HEK293 (cell line): ENCODE measurements around the gene KCNK1.

Source experiments
- CTCF ChIA-PET: fragments of 350-600 bp; formaldehyde crosslinking; extraction: SDS; loops from one replicate; lab custom pipeline; 2021; ENCODE audit warnings: antibody characterized with exemption; lab: Yijun Ruan, JAX
- POLR2A ChIA-PET: fragments of 300-600 bp; formaldehyde crosslinking; extraction: SDS; loops from one replicate; lab custom pipeline; 2020; ENCODE audit warnings: antibody characterized with exemption, inconsistent platforms; lab: Yijun Ruan, JAX
- H3K27ac ChIP-seq: fragments of 200-500 bp; sonication (Bioruptor generic); 2 replicates; pipeline ENCODE4 v1.5.1; 2014; ENCODE audit warnings: low read depth, low read length, control low read depth, inconsistent platforms; ENCODE audit errors: extremely low read depth
- H3K36me3 ChIP-seq, 2 experiments: fragments of 200-500 bp in 1 of 2; sonication (Bioruptor generic) in 1 of 2; 1 replicate in 1 of 2; 2 replicates in 1 of 2; pipeline ENCODE4 v1.5.1; 2014 to 2017; ENCODE audit warnings: inconsistent platforms in 2 of 2, low read length in 2 of 2; ENCODE audit not compliant: control insufficient read depth in 2 of 2, insufficient read depth in 1 of 2
- H3K4me1 ChIP-seq: fragments of 200-500 bp; sonication (Bioruptor generic); 2 replicates; pipeline ENCODE4 v1.5.1; 2014; ENCODE audit warnings: mild to moderate bottlenecking, low read length, inconsistent platforms; ENCODE audit not compliant: control insufficient read depth, insufficient read depth
- H3K4me3 ChIP-seq: 2 replicates; pipeline ENCODE4 v1.5.1; 2011; ENCODE audit warnings: low read depth, mild to moderate bottlenecking, control low read depth, low read length, moderate library complexity
- H3K9me3 ChIP-seq: fragments of 200-500 bp; sonication (Bioruptor generic); 2 replicates; pipeline ENCODE4 v1.5.1; 2014; ENCODE audit warnings: low read depth, low read length, inconsistent platforms; ENCODE audit not compliant: control insufficient read depth, insufficient read depth
- OSR2 ChIP-seq: fragments of 450-650 bp; formaldehyde crosslinking; IDR thresholded peaks from 2 replicates; pipeline ENCODE4 v1.5.1; 2016; ENCODE audit warnings: missing biosample characterization, missing genetic modification characterization
- PRDM1 ChIP-seq: fragments of 450-650 bp; formaldehyde crosslinking; IDR thresholded peaks from 2 replicates; pipeline ENCODE4; 2016; ENCODE audit warnings: missing biosample characterization, missing genetic modification characterization
- SP2 ChIP-seq: fragments of 450-650 bp; formaldehyde crosslinking; IDR thresholded peaks from 2 replicates; pipeline ENCODE4 v1.5.1; 2016; ENCODE audit warnings: missing biosample characterization, missing genetic modification characterization
- TCF7L2 ChIP-seq: IDR thresholded peaks from 2 replicates; pipeline ENCODE4 v1.6.1; 2011; ENCODE audit warnings: low read depth, mild to moderate bottlenecking, inconsistent platforms, low read length, moderate library complexity, borderline replicate concordance
- WT1 ChIP-seq: fragments of 450-650 bp; formaldehyde crosslinking; IDR thresholded peaks from 2 replicates; pipeline ENCODE4 v1.5.1; 2016; ENCODE audit warnings: missing biosample characterization, missing genetic modification characterization
- ZBTB17 ChIP-seq: fragments of 450-650 bp; formaldehyde crosslinking; IDR thresholded peaks from 2 replicates; pipeline ENCODE4 v1.5.1; 2016; ENCODE audit warnings: missing biosample characterization, missing genetic modification characterization
- ZEB2 ChIP-seq: fragments of 450-650 bp; formaldehyde crosslinking; IDR thresholded peaks from 2 replicates; pipeline ENCODE4 v1.5.1; 2016; ENCODE audit warnings: missing biosample characterization, missing genetic modification characterization
- ZFP3 ChIP-seq: fragments of 450-650 bp; formaldehyde crosslinking; IDR thresholded peaks from 2 replicates; pipeline ENCODE4 v1.5.1; 2016; ENCODE audit warnings: low read depth, missing biosample characterization, missing genetic modification characterization
- ZFP69B ChIP-seq: fragments of 450-650 bp; formaldehyde crosslinking; IDR thresholded peaks from 2 replicates; pipeline ENCODE4 v1.5.1; 2016; ENCODE audit warnings: missing biosample characterization, missing genetic modification characterization
- ZNF138 ChIP-seq: fragments of 450-650 bp; formaldehyde crosslinking; IDR thresholded peaks from 2 replicates; pipeline ENCODE4 v1.5.1; 2016; ENCODE audit warnings: missing biosample characterization, missing genetic modification characterization, borderline replicate concordance
- ZNF202 ChIP-seq: fragments of 450-650 bp; formaldehyde crosslinking; IDR thresholded peaks from 2 replicates; pipeline ENCODE4 v1.5.1; 2016; ENCODE audit warnings: missing biosample characterization, missing genetic modification characterization, borderline replicate concordance
- ZNF302 ChIP-seq: fragments of 450-650 bp; formaldehyde crosslinking; IDR thresholded peaks from 2 replicates; pipeline ENCODE4 v1.5.1; 2016; ENCODE audit warnings: missing biosample characterization, missing genetic modification characterization, low read depth
- ZNF366 ChIP-seq: fragments of 450-650 bp; formaldehyde crosslinking; conservative IDR thresholded peaks from 2 replicates; pipeline ENCODE4 v1.5.1; 2016; ENCODE audit warnings: missing biosample characterization, missing genetic modification characterization
- ZNF394 ChIP-seq: fragments of 450-650 bp; formaldehyde crosslinking; IDR thresholded peaks from 2 replicates; pipeline ENCODE4 v1.5.1; 2016; ENCODE audit warnings: missing biosample characterization, missing genetic modification characterization, mild to moderate bottlenecking, moderate library complexity, borderline replicate concordance
- ZNF529 ChIP-seq: fragments of 450-650 bp; formaldehyde crosslinking; IDR thresholded peaks from 2 replicates; pipeline ENCODE4 v1.5.1; 2017; ENCODE audit warnings: missing genetic modification characterization, missing biosample characterization; ENCODE audit not compliant: insufficient replicate concordance
- ZNF654 ChIP-seq: fragments of 450-650 bp; formaldehyde crosslinking; IDR thresholded peaks from 2 replicates; pipeline ENCODE4 v1.5.1; 2016; ENCODE audit warnings: low read depth, missing biosample characterization, missing genetic modification characterization
- ZNF843 ChIP-seq: fragments of 450-650 bp; formaldehyde crosslinking; IDR thresholded peaks from 2 replicates; pipeline ENCODE4 v1.5.1; 2016; ENCODE audit warnings: missing biosample characterization, missing genetic modification characterization
- ZXDB ChIP-seq: fragments of 450-650 bp; formaldehyde crosslinking; IDR thresholded peaks from 2 replicates; pipeline ENCODE4 v1.5.1; 2016; ENCODE audit warnings: missing biosample characterization, missing genetic modification characterization
- TF ChIP-seq, protein P1 (sequence below): fragments of 450-650 bp; formaldehyde crosslinking; IDR thresholded peaks from 2 replicates; pipeline ENCODE4 v1.5.1; 2016; ENCODE audit warnings: missing biosample characterization, missing genetic modification characterization, borderline replicate concordance
- TF ChIP-seq, protein P2 (sequence below): fragments of 450-650 bp; formaldehyde crosslinking; IDR thresholded peaks from 2 replicates; pipeline ENCODE4 v1.5.1; 2017; ENCODE audit warnings: missing biosample characterization, missing genetic modification characterization
- TF ChIP-seq, protein P3 (sequence below): fragments of 450-650 bp; formaldehyde crosslinking; IDR thresholded peaks from 2 replicates; pipeline ENCODE4 v1.5.1; 2016; ENCODE audit warnings: missing biosample characterization, missing genetic modification characterization, low read depth
- TF ChIP-seq, protein P4 (sequence below): fragments of 450-650 bp; formaldehyde crosslinking; IDR thresholded peaks from 2 replicates; pipeline ENCODE4 v1.5.1; 2017; ENCODE audit warnings: missing biosample characterization, missing genetic modification characterization

Gene KCNK1

DNA sequence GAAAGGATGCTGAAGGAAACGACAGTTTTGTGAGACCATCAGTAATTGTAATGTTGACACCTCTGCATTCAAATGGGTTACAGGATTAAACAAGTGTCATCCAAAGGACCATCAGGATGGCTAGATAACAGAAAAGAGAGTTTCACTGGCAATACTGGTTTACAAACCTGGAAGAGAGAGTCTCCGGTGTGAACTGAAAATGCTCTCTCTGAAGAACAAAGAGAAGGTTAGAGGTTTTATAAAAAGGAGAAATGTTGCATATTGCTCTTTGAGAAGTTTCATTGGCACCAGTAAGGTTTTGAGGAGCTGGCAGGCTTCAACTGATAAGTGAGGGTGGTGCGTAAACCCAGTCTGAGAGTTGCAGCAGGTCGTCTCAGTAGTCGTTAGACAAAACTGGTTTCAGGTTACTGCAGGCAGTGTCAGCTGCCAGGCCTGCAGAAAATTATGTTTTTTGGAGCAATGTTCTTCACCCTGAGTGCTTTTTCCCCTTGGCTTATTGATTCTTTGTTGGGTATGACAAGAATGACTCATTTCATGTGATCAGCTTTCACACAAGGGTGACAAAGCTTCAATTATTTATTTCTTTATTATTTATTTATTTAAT lies 42.2 kb downstream of the KCNK1 start (continued):
- TF ChIP-seq PRDM1 (tag by site-specific recombination) (peak; percentile 51), WT1 (no peak), ZFP3 (tag by site-specific recombination) (no peak), ZNF202 (tag by site-specific recombination) (no peak), ZEB2 (tag by site-specific recombination) (no peak), ZFP69B (tag by site-specific recombination) (no peak), ZNF654 (tag by site-specific recombination) (no peak), ZNF394 (tag by site-specific recombination) (0 out of 2 replicates have a peak, but pooled peaks have one; percentile 10), ZNF138 (tag by site-specific recombination) (no peak), ZNF366 (tag by site-specific recombination) (0 out of 2 replicates have a peak, but pooled peaks have one; percentile 15), ZNF529 (no peak), ZNF302 (tag by site-specific recombination) (no peak), ZNF843 (peak; percentile 14; the same call in 1 of the 2 replicates), ZBTB17 (0 out of 2 replicates have a peak, but pooled peaks have one; percentile 38), OSR2 (tag by site-specific recombination) (peak; percentile 46; the same call in 1 of the 2 replicates), SP2 (0 out of 2 replicates have a peak, but pooled peaks have one; percentile 7)
- TF ChIP-seq, protein P1, sequence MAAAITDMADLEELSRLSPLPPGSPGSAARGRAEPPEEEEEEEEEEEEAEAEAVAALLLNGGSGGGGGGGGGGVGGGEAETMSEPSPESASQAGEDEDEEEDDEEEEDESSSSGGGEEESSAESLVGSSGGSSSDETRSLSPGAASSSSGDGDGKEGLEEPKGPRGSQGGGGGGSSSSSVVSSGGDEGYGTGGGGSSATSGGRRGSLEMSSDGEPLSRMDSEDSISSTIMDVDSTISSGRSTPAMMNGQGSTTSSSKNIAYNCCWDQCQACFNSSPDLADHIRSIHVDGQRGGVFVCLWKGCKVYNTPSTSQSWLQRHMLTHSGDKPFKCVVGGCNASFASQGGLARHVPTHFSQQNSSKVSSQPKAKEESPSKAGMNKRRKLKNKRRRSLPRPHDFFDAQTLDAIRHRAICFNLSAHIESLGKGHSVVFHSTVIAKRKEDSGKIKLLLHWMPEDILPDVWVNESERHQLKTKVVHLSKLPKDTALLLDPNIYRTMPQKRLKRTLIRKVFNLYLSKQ (tag by site-specific recombination): no peak
- TF ChIP-seq, protein P2, sequence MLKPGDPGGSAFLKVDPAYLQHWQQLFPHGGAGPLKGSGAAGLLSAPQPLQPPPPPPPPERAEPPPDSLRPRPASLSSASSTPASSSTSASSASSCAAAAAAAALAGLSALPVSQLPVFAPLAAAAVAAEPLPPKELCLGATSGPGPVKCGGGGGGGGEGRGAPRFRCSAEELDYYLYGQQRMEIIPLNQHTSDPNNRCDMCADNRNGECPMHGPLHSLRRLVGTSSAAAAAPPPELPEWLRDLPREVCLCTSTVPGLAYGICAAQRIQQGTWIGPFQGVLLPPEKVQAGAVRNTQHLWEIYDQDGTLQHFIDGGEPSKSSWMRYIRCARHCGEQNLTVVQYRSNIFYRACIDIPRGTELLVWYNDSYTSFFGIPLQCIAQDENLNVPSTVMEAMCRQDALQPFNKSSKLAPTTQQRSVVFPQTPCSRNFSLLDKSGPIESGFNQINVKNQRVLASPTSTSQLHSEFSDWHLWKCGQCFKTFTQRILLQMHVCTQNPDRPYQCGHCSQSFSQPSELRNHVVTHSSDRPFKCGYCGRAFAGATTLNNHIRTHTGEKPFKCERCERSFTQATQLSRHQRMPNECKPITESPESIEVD (tag by site-specific recombination): peak; percentile 95
- TF ChIP-seq, protein P3, sequence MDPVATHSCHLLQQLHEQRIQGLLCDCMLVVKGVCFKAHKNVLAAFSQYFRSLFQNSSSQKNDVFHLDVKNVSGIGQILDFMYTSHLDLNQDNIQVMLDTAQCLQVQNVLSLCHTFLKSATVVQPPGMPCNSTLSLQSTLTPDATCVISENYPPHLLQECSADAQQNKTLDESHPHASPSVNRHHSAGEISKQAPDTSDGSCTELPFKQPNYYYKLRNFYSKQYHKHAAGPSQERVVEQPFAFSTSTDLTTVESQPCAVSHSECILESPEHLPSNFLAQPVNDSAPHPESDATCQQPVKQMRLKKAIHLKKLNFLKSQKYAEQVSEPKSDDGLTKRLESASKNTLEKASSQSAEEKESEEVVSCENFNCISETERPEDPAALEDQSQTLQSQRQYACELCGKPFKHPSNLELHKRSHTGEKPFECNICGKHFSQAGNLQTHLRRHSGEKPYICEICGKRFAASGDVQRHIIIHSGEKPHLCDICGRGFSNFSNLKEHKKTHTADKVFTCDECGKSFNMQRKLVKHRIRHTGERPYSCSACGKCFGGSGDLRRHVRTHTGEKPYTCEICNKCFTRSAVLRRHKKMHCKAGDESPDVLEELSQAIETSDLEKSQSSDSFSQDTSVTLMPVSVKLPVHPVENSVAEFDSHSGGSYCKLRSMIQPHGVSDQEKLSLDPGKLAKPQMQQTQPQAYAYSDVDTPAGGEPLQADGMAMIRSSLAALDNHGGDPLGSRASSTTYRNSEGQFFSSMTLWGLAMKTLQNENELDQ (tag by site-specific recombination): no peak

DNA sequence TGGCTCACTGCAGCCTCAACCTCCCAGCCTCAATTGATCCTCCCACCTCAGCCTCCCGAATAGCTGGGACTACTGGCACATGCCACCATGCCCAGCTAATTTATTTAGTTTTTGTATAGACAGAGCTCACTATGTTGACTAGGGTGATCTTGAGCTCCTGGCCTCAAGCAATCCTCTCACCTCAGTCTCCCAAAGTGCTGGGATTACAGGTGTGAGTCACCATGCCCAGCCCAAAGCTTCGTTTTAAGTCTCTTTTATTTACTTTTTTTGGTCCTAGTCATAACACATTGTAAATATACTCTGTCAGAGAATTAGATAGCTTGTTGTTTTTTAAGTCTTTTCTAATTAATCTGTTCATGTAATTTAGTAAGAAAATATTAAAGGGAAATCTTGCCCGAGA lies 42.8 kb downstream of the KCNK1 start:
- ChIA-PET CTCF (interaction anchor here (0.6 to 0.7 kb wide), 2 partner anchors 49 to 290 kb away, joined by 3 to 6 read pairs; no protein-coding TSS in a partner anchor), POLR2A (no interaction called here)
- no peak overlapping the region for H3K27ac ChIP-seq
- H3K4me1 ChIP-seq: peaks cover 20% of the 10 kb centered on the region
- H3K4me3 ChIP-seq: no peak overlapping the region
- H3K9me3 ChIP-seq: no peaks in the 10 kb centered on the region
- peaks cover 0 to 7% of the 10 kb centered on the region in 2 experiments; a peak in 1 of 3 replicates for H3K36me3 ChIP-seq
- TF ChIP-seq TCF7L2: no peak
- no peak for TF ChIP-seq PRDM1 (tag by site-specific recombination)
- TF ChIP-seq ZXDB: 0 out of 2 replicates have a peak, but pooled peaks have one; percentile 30
- TF ChIP-seq, protein P4, sequence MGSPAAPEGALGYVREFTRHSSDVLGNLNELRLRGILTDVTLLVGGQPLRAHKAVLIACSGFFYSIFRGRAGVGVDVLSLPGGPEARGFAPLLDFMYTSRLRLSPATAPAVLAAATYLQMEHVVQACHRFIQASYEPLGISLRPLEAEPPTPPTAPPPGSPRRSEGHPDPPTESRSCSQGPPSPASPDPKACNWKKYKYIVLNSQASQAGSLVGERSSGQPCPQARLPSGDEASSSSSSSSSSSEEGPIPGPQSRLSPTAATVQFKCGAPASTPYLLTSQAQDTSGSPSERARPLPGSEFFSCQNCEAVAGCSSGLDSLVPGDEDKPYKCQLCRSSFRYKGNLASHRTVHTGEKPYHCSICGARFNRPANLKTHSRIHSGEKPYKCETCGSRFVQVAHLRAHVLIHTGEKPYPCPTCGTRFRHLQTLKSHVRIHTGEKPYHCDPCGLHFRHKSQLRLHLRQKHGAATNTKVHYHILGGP (tag by site-specific recombination): no peak
